Activated CD4-positive, alpha-beta T cell treated with anti-CD3 and anti-CD28 coated beads, Interleukin-2, amount 10 ng/mL, durations not matched to agents 7 days and 5 days (primary cell): ENCODE data around the gene PTPRT. TPM values are rescaled to one million over a fixed set of nuclear protein-coding genes. Genes with fewer than 3 reads are reported as not detected.
"Not testable (repeated sequence)": the region's sequence is repeated elsewhere in the genome, so short reads cannot be mapped to it uniquely, and the experiment has no call there.

Experiments used
- CTCF ChIA-PET: fragments of 350-600 bp; sonication (Branson Sonifier 250); formaldehyde crosslinking; loops from one replicate; lab custom pipeline; 2021; ENCODE audit warnings: antibody characterized with exemption; lab: Charles Lee
- POLR2A ChIA-PET: fragments of 350-600 bp; sonication (Branson Sonifier 250); formaldehyde crosslinking; loops from one replicate; lab custom pipeline; 2021; ENCODE audit warnings: antibody characterized with exemption; lab: Charles Lee
- DNase-seq: peaks from one replicate; pipeline ENCODE4 v3.0.0-alpha.2; 2020
- H3K27ac Mint-ChIP-seq: one replicate; pipeline ENCODE4 v1.8.0; 2021; ENCODE audit warnings: mild to moderate bottlenecking, moderate library complexity, mixed read lengths
- H3K27me3 Mint-ChIP-seq: one replicate; pipeline ENCODE4 v1.8.0; 2021; ENCODE audit warnings: mixed read lengths
- H3K36me3 Mint-ChIP-seq: one replicate; pipeline ENCODE4 v1.8.0; 2021; ENCODE audit warnings: low read depth, mixed read lengths
- H3K4me1 Mint-ChIP-seq: one replicate; pipeline ENCODE4 v1.8.0; 2021; ENCODE audit warnings: mixed read lengths
- H3K4me3 Mint-ChIP-seq: one replicate; pipeline ENCODE4 v1.8.0; 2021; ENCODE audit warnings: mild to moderate bottlenecking, moderate library complexity, mixed read lengths
- H3K9me3 Mint-ChIP-seq: one replicate; pipeline ENCODE4 v1.8.0; 2021; ENCODE audit warnings: mixed read lengths
- total RNA-seq, 2 experiments: library from RNA; stranded (reverse); gene quantifications; one replicate each; pipeline ENCODE4 v1.2.3, GENCODE V29; 2021

PTPRT gene
- total RNA-seq, 2 experiments from 2014 or later: not detected

GRCh38 chr20:42923348-42923918, 266.3 kb downstream of the PTPRT start:
- ChIA-PET CTCF (no interaction called here), POLR2A (no interaction called here)
- no peak overlapping the region for H3K4me3 Mint-ChIP-seq
- DNase-seq: no peak
- no peaks in the 10 kb centered on the region for H3K9me3 Mint-ChIP-seq
- H3K27me3 Mint-ChIP-seq: no peaks in the 10 kb centered on the region
- H3K4me1 Mint-ChIP-seq: no peaks in the 10 kb centered on the region
- no peaks in the 10 kb centered on the region for H3K36me3 Mint-ChIP-seq
- H3K27ac Mint-ChIP-seq: no peak overlapping the region

GRCh38 chr20:42920776-42921175, 268.9 kb downstream of the PTPRT start:
- POLR2A ChIA-PET: no interaction called here
- Mint-ChIP-seq H3K4me3 (no peak overlapping the region), H3K27me3 (no peaks in the 10 kb centered on the region), H3K4me1 (no peaks in the 10 kb centered on the region), H3K9me3 (no peaks in the 10 kb centered on the region), H3K27ac (no peak overlapping the region), H3K36me3 (no peaks in the 10 kb centered on the region)
- CTCF ChIA-PET: no interaction called here
- DNase-seq: no peak

GRCh38 chr20:42919316-42919715, 270.4 kb downstream of the PTPRT start:
- H3K4me1 Mint-ChIP-seq: no peaks in the 10 kb centered on the region
- no peak for DNase-seq
- H3K36me3 Mint-ChIP-seq: no peaks in the 10 kb centered on the region
- CTCF ChIA-PET: no interaction called here
- H3K9me3 Mint-ChIP-seq: no peaks in the 10 kb centered on the region
- no peaks in the 10 kb centered on the region for H3K27me3 Mint-ChIP-seq
- H3K27ac Mint-ChIP-seq: no peak overlapping the region
- H3K4me3 Mint-ChIP-seq: no peak overlapping the region
- POLR2A ChIA-PET: no interaction called here

DNA sequence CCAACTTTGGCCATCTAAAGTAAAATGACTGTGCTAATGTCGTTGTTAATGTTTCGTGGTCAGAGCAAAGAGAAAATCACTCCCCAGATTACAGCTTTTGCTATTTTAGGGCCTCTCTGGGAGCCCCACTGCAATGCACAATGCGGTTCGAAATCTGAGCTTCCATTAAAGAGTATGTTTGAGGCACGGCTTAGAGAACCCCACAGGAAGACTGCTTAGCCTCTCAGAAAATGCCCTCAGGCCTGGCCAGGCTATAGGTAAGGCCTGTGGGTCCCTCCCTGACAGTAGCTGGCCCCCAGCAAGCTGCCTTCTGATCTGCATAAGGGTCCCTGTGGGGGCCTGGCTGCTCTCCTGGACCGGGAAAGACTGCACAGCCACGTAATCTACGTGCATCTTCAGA, 274.6 kb downstream of the PTPRT start:
- Mint-ChIP-seq H3K27ac (no peak overlapping the region), H3K27me3 (no peaks in the 10 kb centered on the region), H3K9me3 (no peaks in the 10 kb centered on the region), H3K4me1 (no peaks in the 10 kb centered on the region), H3K36me3 (no peaks in the 10 kb centered on the region), H3K4me3 (no peak overlapping the region)
- ChIA-PET POLR2A (no interaction called here), CTCF (interaction anchor here (0.6 kb wide), 1 partner anchor 1530 kb away, joined by 4 read pairs; no protein-coding TSS in a partner anchor)
- no peak for DNase-seq

DNA sequence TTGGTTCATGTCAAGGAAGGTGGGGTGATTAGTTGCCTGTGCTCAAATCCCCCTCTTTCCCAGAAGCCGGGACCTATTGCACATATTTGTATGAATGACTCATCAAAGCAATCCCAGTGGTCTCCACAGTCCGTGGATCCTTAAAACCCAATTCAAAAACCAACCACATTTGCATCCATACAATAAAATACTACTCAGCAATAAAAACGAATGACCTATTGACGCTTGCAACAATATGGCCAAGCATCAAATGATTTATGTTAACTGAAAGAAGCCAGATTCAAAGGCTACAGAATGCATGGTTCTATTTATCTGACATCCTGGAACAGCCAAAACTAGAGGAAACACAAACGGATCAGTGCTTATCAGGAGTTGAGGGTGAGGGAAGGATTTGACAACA, 275.4 kb downstream of the PTPRT start:
- DNase-seq: no peak
- ChIA-PET POLR2A (no interaction called here), CTCF (no interaction called here)
- Mint-ChIP-seq H3K36me3 (no peaks in the 10 kb centered on the region), H3K27ac (no peak overlapping the region), H3K4me3 (no peak overlapping the region), H3K4me1 (no peaks in the 10 kb centered on the region), H3K27me3 (no peaks in the 10 kb centered on the region), H3K9me3 (peaks cover 2% of the 10 kb centered on the region)

GRCh38 chr20:42910808-42911207, 278.9 kb downstream of the PTPRT start:
- H3K4me3 Mint-ChIP-seq, H3K36me3 Mint-ChIP-seq, POLR2A ChIA-PET, H3K27ac Mint-ChIP-seq, H3K4me1 Mint-ChIP-seq, H3K9me3 Mint-ChIP-seq, CTCF ChIA-PET, H3K27me3 Mint-ChIP-seq, DNase-seq: not testable (repeated sequence)

- ChIA-PET CTCF (no interaction called here), POLR2A (no interaction called here)
- no peak overlapping the region for H3K4me3 Mint-ChIP-seq
- no peaks in the 10 kb centered on the region for H3K36me3 Mint-ChIP-seq
- H3K9me3 Mint-ChIP-seq: peaks cover 5% of the 10 kb centered on the region
- DNase-seq: no peak
- no peaks in the 10 kb centered on the region for H3K27me3 Mint-ChIP-seq
- no peak overlapping the region for H3K27ac Mint-ChIP-seq
- H3K4me1 Mint-ChIP-seq: no peaks in the 10 kb centered on the region
These were observed 282.0 kb downstream of the PTPRT start for GRCh38 chr20:42907730-42908129.

DNA sequence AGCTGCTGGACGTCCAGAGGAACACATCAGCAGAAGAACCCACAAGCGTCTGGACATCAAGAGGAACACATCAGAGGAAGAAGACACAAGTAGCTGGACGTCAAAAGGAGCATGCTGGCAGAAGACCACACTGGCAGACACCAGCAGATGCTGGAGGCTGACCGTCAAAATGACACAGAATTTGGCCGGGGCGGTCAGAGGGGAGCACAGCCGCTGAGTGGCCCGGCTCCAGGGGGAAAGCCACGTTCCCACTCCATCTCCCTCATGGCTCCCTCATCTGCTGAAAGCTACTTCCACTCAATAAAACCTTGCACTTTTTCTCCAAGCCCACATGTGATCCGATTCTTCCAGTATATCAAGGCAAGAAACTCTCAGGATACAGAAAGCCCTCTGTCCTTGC, 283.6 kb downstream of the PTPRT start:
- no peak for DNase-seq
- Mint-ChIP-seq H3K36me3 (no peaks in the 10 kb centered on the region), H3K4me1 (no peaks in the 10 kb centered on the region), H3K27ac (no peak overlapping the region), H3K9me3 (peaks cover 10% of the 10 kb centered on the region), H3K27me3 (no peaks in the 10 kb centered on the region), H3K4me3 (no peak overlapping the region)
- POLR2A ChIA-PET: no interaction called here
- CTCF ChIA-PET: no interaction called here

- H3K27me3 Mint-ChIP-seq: no peaks in the 10 kb centered on the region
- H3K4me1 Mint-ChIP-seq: no peaks in the 10 kb centered on the region
- H3K9me3 Mint-ChIP-seq: peaks cover 11% of the 10 kb centered on the region
- ChIA-PET CTCF (no interaction called here), POLR2A (no interaction called here)
- H3K27ac Mint-ChIP-seq: no peak overlapping the region
- no peak for DNase-seq
- no peaks in the 10 kb centered on the region for H3K36me3 Mint-ChIP-seq
- no peak overlapping the region for H3K4me3 Mint-ChIP-seq
These were observed 287.2 kb downstream of the PTPRT start for GRCh38 chr20:42902509-42902908.

- Mint-ChIP-seq H3K27me3 (no peaks in the 10 kb centered on the region), H3K36me3 (no peaks in the 10 kb centered on the region), H3K4me1 (no peaks in the 10 kb centered on the region), H3K27ac (no peak overlapping the region), H3K4me3 (no peak overlapping the region), H3K9me3 (peaks cover 11% of the 10 kb centered on the region)
- CTCF ChIA-PET: no interaction called here
- POLR2A ChIA-PET: no interaction called here
- DNase-seq: no peak
These were observed 287.8 kb downstream of the PTPRT start for GRCh38 chr20:42901689-42902440.

DNA sequence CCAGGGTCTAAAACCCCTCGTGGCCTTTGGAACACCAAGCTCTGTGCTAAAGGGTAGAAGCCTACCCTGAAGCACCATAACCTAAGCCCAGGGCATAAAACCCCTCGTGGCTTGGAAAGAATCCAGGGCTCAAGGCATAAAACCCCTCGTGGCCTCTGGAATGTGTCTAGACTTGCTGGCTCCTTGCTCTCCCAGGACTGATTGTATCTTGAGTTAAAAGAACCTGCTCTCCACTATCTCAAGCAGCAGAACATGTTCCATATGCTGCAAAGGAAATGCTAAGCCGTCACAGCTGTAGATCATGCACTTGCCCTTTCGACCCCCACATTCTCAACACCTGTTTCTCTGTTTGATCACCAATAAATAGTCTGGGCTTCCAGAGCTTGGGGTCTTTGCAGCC, 288.9 kb downstream of the PTPRT start:
- H3K27ac Mint-ChIP-seq, H3K36me3 Mint-ChIP-seq, CTCF ChIA-PET, DNase-seq, POLR2A ChIA-PET, H3K27me3 Mint-ChIP-seq, H3K4me3 Mint-ChIP-seq, H3K4me1 Mint-ChIP-seq: not testable (repeated sequence)
- H3K9me3 Mint-ChIP-seq: peaks cover 11% of the 10 kb centered on the region

DNA sequence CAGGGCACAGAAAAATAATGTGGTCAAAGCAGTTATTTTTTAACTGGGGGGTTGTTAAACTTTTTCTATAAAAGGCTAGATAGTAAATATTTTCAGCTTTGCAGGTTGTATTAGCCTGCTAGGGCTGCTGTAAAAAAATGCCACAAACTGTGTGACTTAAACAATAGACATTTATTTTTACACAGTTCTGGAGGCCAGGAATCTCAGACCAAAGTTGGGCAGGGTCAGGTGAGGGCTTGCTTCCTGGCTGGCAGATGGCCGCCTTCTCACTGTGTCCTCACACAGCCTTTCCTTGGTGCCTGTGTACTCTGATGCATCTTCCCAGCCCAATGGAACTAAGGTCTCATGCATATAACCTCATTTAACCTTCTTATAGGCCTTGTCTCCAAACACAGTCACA, 294.7 kb downstream of the PTPRT start:
- ChIA-PET CTCF (no interaction called here), POLR2A (no interaction called here)
- no peaks in the 10 kb centered on the region for H3K4me1 Mint-ChIP-seq
- H3K4me3 Mint-ChIP-seq: no peak overlapping the region
- no peaks in the 10 kb centered on the region for H3K27me3 Mint-ChIP-seq
- no peak for DNase-seq
- H3K9me3 Mint-ChIP-seq: peaks cover 7% of the 10 kb centered on the region
- no peak overlapping the region for H3K27ac Mint-ChIP-seq
- no peaks in the 10 kb centered on the region for H3K36me3 Mint-ChIP-seq

GRCh38 chr20:42894483-42894882, 295.2 kb downstream of the PTPRT start:
- Mint-ChIP-seq H3K9me3 (peaks cover 7% of the 10 kb centered on the region), H3K27ac (no peak overlapping the region), H3K4me1 (no peaks in the 10 kb centered on the region), H3K4me3 (no peak overlapping the region), H3K36me3 (no peaks in the 10 kb centered on the region), H3K27me3 (no peaks in the 10 kb centered on the region)
- no peak for DNase-seq
- CTCF ChIA-PET: no interaction called here
- POLR2A ChIA-PET: no interaction called here

- Mint-ChIP-seq H3K4me3 (no peak overlapping the region), H3K4me1 (no peaks in the 10 kb centered on the region), H3K27ac (no peak overlapping the region), H3K36me3 (no peaks in the 10 kb centered on the region), H3K9me3 (peaks cover 7% of the 10 kb centered on the region), H3K27me3 (no peaks in the 10 kb centered on the region)
- ChIA-PET CTCF (no interaction called here), POLR2A (no interaction called here)
- DNase-seq: no peak
These were observed 300.2 kb downstream of the PTPRT start for GRCh38 chr20:42889517-42889916.
